OCI-LY1 (cell line): Measurements from ENCODE around the gene ANGEL2.

Experiments
- CTCF ChIP-seq: fragments of 200-600 bp; sonication (generic), shearing (Covaris generic); IDR thresholded peaks from 2 replicates; pipeline ENCODE4 v1.5.1; 2017; ENCODE audit warnings: mild to moderate bottlenecking, antibody characterized with exemption, low read length, moderate library complexity, mixed read lengths
- EZH2 ChIP-seq: fragments of 200-600 bp; sonication (generic), shearing (Covaris generic); IDR thresholded peaks from 2 replicates; pipeline ENCODE4 v1.8.0; 2017; ENCODE audit warnings: borderline replicate concordance, mixed run types, mild to moderate bottlenecking, antibody characterized with exemption, low read length, moderate library complexity, mixed read lengths

DNA sequence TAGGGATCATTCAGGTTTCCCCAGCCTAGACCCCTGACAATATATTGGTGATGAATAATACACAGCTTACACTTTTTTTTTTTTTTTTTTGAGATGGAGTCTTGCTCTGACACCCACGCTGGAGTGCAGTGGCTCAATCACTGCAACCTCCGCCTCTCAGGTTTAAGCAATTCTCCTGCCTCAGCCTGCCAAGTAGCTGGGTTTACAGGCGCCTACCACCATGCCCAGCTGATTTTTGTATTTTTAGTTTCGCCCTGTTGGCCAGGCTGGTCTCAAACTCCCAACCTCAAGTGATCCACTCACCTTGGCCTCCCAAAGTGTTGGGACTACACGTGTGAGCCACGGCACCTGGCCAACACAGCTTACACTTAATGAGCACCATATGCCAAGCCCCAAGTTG is 58.1 kb downstream of the ANGEL2 start:
- no peak for TF ChIP-seq CTCF
- no peak for TF ChIP-seq EZH2
